ENCODE measurements around the gene CD24. TPM values are rescaled to one million over a fixed set of nuclear protein-coding genes. Genes with fewer than 3 reads are reported as not detected.
A peak's percentile ranks its signal among the peaks of the same experiment; 100 is the strongest.
"Not testable (repeated sequence)": the region's sequence is repeated elsewhere in the genome, so short reads cannot be mapped to it uniquely, and the experiment has no call there.

The CD24 gene
- total RNA-seq, 2 experiments from 2014 or later: 0.27 to 0.48 TPM

GRCh38 chr6:106975738-106976064 lies 1.2 kb upstream of the CD24 start:
- DNase-seq: no peak
- H3K4me3 Mint-ChIP-seq: peak overlapping the region; percentile 37
- no peaks in the 10 kb centered on the region for H3K9me3 Mint-ChIP-seq
- no peaks in the 10 kb centered on the region for H3K36me3 Mint-ChIP-seq
- H3K4me1 Mint-ChIP-seq: peaks cover 10% of the 10 kb centered on the region
- H3K27me3 Mint-ChIP-seq: peaks cover 75% of the 10 kb centered on the region
- no peak overlapping the region for H3K27ac Mint-ChIP-seq

GRCh38 chr6:106974999-106975737 lies 639 bp upstream of the CD24 start:
- H3K27me3 Mint-ChIP-seq: peaks cover 73% of the 10 kb centered on the region
- H3K27ac Mint-ChIP-seq: no peak overlapping the region
- H3K9me3 Mint-ChIP-seq: no peaks in the 10 kb centered on the region
- H3K36me3 Mint-ChIP-seq: no peaks in the 10 kb centered on the region
- H3K4me1 Mint-ChIP-seq: peaks cover 10% of the 10 kb centered on the region
- H3K4me3 Mint-ChIP-seq: peak overlapping the region; percentile 51
- peak; percentile 20 for DNase-seq

DNA sequence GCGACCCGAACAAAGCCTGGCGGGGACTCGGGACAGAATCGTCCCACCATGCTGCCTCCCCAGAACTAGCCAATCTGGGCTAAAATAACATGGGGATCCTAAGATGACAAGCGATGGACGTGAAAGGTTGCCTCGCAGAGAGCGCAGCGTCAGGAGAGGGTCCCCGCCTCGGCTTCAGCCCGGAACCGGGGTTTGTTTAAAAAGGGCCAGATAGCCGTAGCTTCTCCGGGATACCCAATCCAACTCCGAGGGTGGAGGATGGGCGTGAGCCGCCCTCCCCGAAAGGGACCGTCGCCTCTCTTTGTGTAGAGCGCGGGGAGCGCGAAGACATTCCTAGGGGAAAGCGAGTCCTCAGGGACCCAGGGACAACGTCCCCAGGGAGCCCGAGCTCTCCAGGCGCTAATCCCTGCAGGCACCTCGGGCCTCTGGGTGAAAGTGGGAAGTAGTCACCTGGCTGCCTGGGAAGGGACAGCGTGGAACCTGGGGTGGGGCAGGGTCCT lies 643 bp downstream of the CD24 start:
- Mint-ChIP-seq H3K36me3 (no peaks in the 10 kb centered on the region), H3K4me3 (peak overlapping the region; percentile 60), H3K27me3 (peaks cover 68% of the 10 kb centered on the region), H3K9me3 (no peaks in the 10 kb centered on the region), H3K4me1 (peaks cover 10% of the 10 kb centered on the region), H3K27ac (no peak overlapping the region)
- DNase-seq: no peak

GRCh38 chr6:106973018-106973835 lies 1.3 kb downstream of the CD24 start:
- peaks cover 70% of the 10 kb centered on the region for H3K27me3 Mint-ChIP-seq
- no peaks in the 10 kb centered on the region for H3K36me3 Mint-ChIP-seq
- DNase-seq: peak; percentile 6
- no peak overlapping the region for H3K27ac Mint-ChIP-seq
- H3K4me3 Mint-ChIP-seq: no peak overlapping the region
- H3K9me3 Mint-ChIP-seq: no peaks in the 10 kb centered on the region
- peaks cover 10% of the 10 kb centered on the region for H3K4me1 Mint-ChIP-seq

DNA sequence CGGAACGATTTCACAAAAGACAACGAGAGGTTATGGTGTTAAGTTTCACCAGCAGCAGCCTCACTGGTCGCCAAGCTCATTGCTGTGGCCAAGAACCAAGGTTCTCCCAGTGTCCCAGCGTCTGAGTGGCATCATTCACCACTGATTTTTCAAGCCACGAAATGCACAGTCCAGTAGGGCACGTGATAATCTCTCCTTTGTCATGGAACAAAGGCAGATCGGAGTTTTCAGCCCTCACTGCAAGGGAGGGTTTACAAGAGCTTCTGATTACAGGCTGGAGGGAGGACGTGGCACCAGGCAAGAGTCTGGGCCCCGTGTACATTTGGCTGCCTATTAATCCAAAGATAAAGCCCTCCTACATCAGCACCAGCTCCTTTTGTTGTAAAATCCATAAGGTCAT lies 2.0 kb downstream of the CD24 start:
- no peak for DNase-seq
- Mint-ChIP-seq H3K27me3 (peaks cover 65% of the 10 kb centered on the region), H3K4me1 (peaks cover 8% of the 10 kb centered on the region)

DNA sequence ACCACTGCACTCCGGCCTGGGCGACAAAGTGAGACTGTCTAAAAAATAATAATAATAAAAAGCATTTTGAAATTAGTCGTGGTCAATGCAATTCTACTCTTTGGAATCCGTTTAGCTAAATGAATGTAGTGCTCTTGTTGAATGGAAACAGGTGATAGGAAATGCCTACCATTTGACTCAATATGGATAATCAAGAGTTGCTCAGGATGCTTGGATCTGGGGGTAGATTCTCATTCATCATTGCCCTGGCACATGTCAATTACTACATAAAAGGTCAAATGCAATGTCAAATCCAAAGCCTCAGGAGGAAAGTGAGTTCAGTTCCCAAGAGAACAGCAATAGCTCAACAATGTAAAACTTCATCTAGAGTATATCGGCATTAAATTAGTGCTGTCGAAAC lies 3.8 kb downstream of the CD24 start:
- H3K27me3 Mint-ChIP-seq: peaks cover 51% of the 10 kb centered on the region
- not testable (repeated sequence) for H3K36me3 Mint-ChIP-seq, H3K4me1 Mint-ChIP-seq, H3K27ac Mint-ChIP-seq, H3K9me3 Mint-ChIP-seq, H3K4me3 Mint-ChIP-seq, DNase-seq

More for the DNA sequence above, 2.0 kb downstream of the CD24 start:
- H3K4me3 Mint-ChIP-seq: no peak overlapping the region
- H3K36me3 Mint-ChIP-seq: no peaks in the 10 kb centered on the region
- H3K9me3 Mint-ChIP-seq: no peaks in the 10 kb centered on the region
- no peak overlapping the region for H3K27ac Mint-ChIP-seq

DNA sequence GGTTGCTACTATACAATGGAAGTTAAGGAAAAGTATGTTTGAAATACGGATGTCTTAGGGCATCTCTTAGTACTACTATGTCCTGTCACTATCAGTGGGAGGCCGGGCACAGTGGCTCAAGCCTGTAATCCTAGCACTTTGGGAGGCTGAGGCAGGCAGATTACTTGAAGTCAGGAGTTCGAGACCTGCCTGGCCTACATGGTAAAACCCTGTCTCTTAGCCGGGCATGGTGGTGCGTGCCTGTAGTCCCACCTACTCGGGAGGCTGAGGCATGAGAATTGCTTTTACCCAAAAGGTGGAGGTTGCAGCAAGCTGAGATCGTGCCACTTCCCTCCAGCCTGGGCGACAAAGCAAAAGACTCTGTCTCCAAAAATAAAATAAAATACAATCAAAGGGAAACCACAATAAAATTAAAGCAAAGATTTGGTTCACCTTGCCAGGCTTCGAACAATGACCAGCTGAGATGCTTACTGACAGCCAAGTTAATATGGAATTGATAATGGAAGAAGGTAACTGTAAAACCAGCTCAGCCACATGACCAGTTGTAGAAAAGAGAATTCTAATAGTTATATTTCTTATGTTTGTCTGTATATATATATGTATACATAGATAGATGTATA lies 6.5 kb downstream of the CD24 start:
- no peak for DNase-seq
- H3K4me3 Mint-ChIP-seq: no peak overlapping the region
- no peaks in the 10 kb centered on the region for H3K9me3 Mint-ChIP-seq
- no peaks in the 10 kb centered on the region for H3K4me1 Mint-ChIP-seq
- no peak overlapping the region for H3K27ac Mint-ChIP-seq
- H3K36me3 Mint-ChIP-seq: no peaks in the 10 kb centered on the region
- peaks cover 42% of the 10 kb centered on the region for H3K27me3 Mint-ChIP-seq

DNA sequence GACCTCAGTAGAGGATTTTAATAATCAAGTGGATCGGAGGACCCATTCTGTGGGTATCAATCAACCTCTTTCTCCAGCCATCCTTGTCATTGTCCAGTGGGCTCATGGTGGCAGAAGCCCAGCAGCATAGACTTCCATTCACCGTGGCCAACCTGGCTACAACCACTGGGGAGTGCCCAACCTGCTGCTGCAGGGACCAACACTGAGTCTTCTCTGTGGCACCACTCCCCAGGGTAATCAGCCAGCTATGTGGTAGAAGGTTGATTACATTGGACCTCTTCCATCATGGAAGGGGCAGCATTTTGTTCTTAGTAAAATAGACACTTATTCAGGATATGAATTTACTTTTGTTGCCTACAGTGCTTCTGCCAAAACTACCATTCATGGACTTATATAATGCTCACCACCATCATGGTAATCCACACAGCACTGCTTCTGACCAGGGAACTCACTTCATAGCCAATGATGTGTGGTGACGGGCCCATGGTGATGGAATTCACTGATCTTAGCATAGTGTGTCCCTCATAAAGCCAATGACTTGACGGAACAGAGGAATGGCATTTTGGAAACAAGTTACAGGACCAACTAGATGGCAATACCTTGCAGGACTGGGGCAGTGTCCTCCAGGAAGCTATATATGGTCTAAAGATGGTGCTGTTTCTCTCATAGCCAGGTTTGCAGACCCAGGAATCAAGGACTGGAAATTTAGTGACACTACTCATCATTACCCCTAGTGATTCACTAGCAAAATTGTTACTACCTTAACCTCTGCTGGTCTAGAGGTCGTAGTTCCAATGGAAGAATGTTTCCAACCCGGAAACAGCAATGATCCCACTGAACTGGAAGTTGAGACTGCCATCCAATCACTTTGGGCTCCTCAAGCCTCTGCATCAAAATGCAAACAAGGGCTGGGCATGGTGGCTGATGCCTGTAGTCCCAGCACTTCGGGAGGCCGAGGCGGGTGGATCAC lies 7.6 kb downstream of the CD24 start:
- Mint-ChIP-seq H3K4me3 (no peak overlapping the region), H3K27me3 (peaks cover 31% of the 10 kb centered on the region), H3K27ac (no peak overlapping the region), H3K9me3 (no peaks in the 10 kb centered on the region), H3K36me3 (no peaks in the 10 kb centered on the region), H3K4me1 (no peaks in the 10 kb centered on the region)
- DNase-seq: no peak

DNA sequence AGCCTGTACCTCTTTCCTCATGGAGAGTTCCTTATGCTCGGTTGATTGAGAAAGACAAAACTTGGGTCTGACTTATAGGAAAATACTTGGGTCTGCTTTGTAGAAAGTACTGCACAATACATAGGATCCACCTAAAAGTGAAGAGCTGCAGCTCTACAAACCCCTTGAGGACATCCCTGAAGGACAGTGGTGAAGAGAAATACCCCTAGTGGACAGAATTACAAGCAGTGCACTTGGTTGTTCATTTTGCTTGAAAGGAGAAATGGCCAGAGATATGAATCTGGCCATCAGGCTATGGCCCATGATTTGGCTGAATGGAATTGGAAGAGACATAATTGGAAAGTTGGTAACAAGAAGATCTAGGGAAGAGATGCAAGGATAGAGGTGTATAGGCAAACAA lies 8.3 kb downstream of the CD24 start:
- Mint-ChIP-seq H3K4me3 (no peak overlapping the region), H3K4me1 (no peaks in the 10 kb centered on the region), H3K36me3 (no peaks in the 10 kb centered on the region), H3K27me3 (peaks cover 31% of the 10 kb centered on the region), H3K27ac (no peak overlapping the region), H3K9me3 (no peaks in the 10 kb centered on the region)
- no peak for DNase-seq

DNA sequence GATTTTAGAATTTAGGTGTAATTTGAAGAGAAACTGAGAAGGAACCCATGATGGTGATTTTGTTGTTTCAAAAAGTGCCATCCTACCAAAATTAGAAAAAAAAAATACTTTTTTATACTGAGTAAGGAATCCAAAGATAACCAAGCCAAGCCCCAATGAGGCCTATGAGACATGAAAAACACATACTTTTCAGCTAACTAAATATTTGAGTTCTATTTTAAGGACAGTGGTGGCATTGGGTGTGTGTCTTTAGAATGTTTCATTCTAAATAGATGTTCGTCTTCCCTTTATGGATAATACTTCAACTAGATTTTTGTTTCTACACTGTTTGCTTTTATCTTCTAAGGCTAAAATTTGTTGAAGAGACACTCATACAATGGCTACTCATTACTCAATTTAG lies 9.6 kb downstream of the CD24 start:
- no peaks in the 10 kb centered on the region for H3K4me1 Mint-ChIP-seq
- no peak overlapping the region for H3K4me3 Mint-ChIP-seq
- peaks cover 27% of the 10 kb centered on the region for H3K27me3 Mint-ChIP-seq
- DNase-seq: no peak
- no peaks in the 10 kb centered on the region for H3K9me3 Mint-ChIP-seq
- no peaks in the 10 kb centered on the region for H3K36me3 Mint-ChIP-seq
- H3K27ac Mint-ChIP-seq: no peak overlapping the region

GRCh38 chr6:106964099-106964498 lies 10.4 kb downstream of the CD24 start:
- DNase-seq: no peak
- Mint-ChIP-seq H3K9me3 (no peaks in the 10 kb centered on the region), H3K27ac (no peak overlapping the region), H3K27me3 (peaks cover 23% of the 10 kb centered on the region), H3K4me1 (no peaks in the 10 kb centered on the region), H3K4me3 (no peak overlapping the region), H3K36me3 (no peaks in the 10 kb centered on the region)

GRCh38 chr6:106963544-106963943 lies 11.0 kb downstream of the CD24 start:
- Mint-ChIP-seq H3K36me3 (no peaks in the 10 kb centered on the region), H3K27ac (no peak overlapping the region), H3K4me1 (no peaks in the 10 kb centered on the region), H3K9me3 (no peaks in the 10 kb centered on the region), H3K27me3 (peaks cover 18% of the 10 kb centered on the region), H3K4me3 (no peak overlapping the region)
- no peak for DNase-seq

GRCh38 chr6:106961801-106962200 lies 12.7 kb downstream of the CD24 start:
- no peaks in the 10 kb centered on the region for H3K4me1 Mint-ChIP-seq
- H3K27ac Mint-ChIP-seq: no peak overlapping the region
- H3K36me3 Mint-ChIP-seq: no peaks in the 10 kb centered on the region
- no peak overlapping the region for H3K4me3 Mint-ChIP-seq
- DNase-seq: no peak
- no peaks in the 10 kb centered on the region for H3K9me3 Mint-ChIP-seq
- peaks cover 16% of the 10 kb centered on the region for H3K27me3 Mint-ChIP-seq

DNA sequence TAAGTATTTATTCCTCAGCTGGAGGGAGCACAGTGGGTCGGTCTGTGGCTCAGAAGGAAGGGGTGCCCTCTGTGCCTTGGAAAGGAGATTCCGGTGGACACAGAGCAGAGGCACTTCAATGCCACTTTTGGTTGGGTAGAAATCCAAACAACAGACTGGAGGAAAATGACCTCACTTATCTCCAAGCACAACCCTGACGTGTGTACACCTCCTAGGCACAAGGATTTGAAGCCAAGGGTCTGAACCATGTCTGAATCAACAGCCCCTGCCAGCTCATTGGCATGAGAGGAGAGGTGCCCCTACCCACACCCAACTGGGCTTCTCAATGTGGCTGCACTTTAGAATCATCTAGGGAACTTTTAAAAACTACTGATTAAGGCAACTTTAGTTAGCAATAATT lies 13.4 kb downstream of the CD24 start:
- H3K36me3 Mint-ChIP-seq: no peaks in the 10 kb centered on the region

More for the DNA sequence above, 13.4 kb downstream of the CD24 start:
- Mint-ChIP-seq H3K27ac (no peak overlapping the region), H3K4me1 (no peaks in the 10 kb centered on the region), H3K27me3 (peaks cover 12% of the 10 kb centered on the region), H3K9me3 (no peaks in the 10 kb centered on the region), H3K4me3 (no peak overlapping the region)
- no peak for DNase-seq

All from activated naive CD8-positive, alpha-beta T cell treated with anti-CD3 and anti-CD28 coated beads for 36 hours (primary cell).